PC-3 (cell line): ENCODE measurements around the gene NOCT. TPM values are rescaled to one million over a fixed set of nuclear protein-coding genes. Genes with fewer than 3 reads are reported as not detected.
A peak's percentile ranks its signal among the peaks of the same experiment; 100 is the strongest.

Experiments used
- ATAC-seq: fragments of 200-7000 bp; cut with Tn5 transposase; 2 replicates; pipeline ENCODE4 v1.9.1; 2020; ENCODE audit warnings: mild to moderate bottlenecking, moderate library complexity
- BruUV-seq: library from RNA; stranded (reverse); fragments of 400-500 nt; replicated peaks from 2 replicates; lab custom pipeline; 2021; lab: Mats Ljungman, UMichigan
- CTCF ChIA-PET: fragments of 300-600 bp; sonication (Branson Sonifier 250); formaldehyde crosslinking; loops from one replicate; lab custom pipeline; 2022; ENCODE audit warnings: antibody characterized with exemption; lab: Charles Lee
- POLR2A ChIA-PET: fragments of 300-600 bp; sonication (Branson Sonifier 250); formaldehyde crosslinking; loops from one replicate; lab custom pipeline; 2022; ENCODE audit warnings: antibody characterized with exemption; ENCODE audit not compliant: unreplicated experiment; lab: Charles Lee
- DNase-seq: peaks from one replicate; pipeline ENCODE4 v3.0.0-alpha.2; 2015
- H2AFZ ChIP-seq: fragments of 300-600 bp; sonication (generic); 2 replicates; pipeline ENCODE4 v1.6.0; 2016; ENCODE audit warnings: antibody characterized with exemption, low read length
- H3F3A ChIP-seq: fragments of 300-600 bp; sonication (generic); one replicate; pipeline ENCODE4 v1.6.0; 2017; ENCODE audit warnings: antibody characterized with exemption, low read length, control low read depth, mild to moderate bottlenecking; ENCODE audit not compliant: unreplicated experiment
- H3K27ac ChIP-seq: fragments of 300-600 bp; sonication (generic); 2 replicates; pipeline ENCODE4 v1.5.1; 2016; ENCODE audit warnings: mild to moderate bottlenecking, low read length
- H3K27me3 ChIP-seq: fragments of 300-600 bp; sonication (generic); 2 replicates; pipeline ENCODE4 v1.6.1; 2016; ENCODE audit warnings: low read length, mixed read lengths
- H3K36me3 ChIP-seq: fragments of 300-600 bp; sonication (generic); 2 replicates; pipeline ENCODE4 v1.6.1; 2016; ENCODE audit warnings: low read depth, mixed run types, low read length, mixed read lengths
- H3K4me1 ChIP-seq: fragments of 300-600 bp; sonication (generic); 2 replicates; pipeline ENCODE4 v1.5.1; 2016; ENCODE audit warnings: low read length; ENCODE audit not compliant: insufficient read depth
- H3K4me2 ChIP-seq: fragments of 300-600 bp; sonication (generic); 2 replicates; pipeline ENCODE4 v1.6.0; 2016; ENCODE audit warnings: low read length
- H3K4me3 ChIP-seq: fragments of 300-600 bp; sonication (generic); 2 replicates; pipeline ENCODE4 v1.5.1; 2016; ENCODE audit warnings: mild to moderate bottlenecking, low read length, mixed read lengths
- H3K79me2 ChIP-seq: fragments of 300-600 bp; sonication (generic); 2 replicates; pipeline ENCODE4 v1.6.1; 2017; ENCODE audit warnings: low read length, mixed read lengths
- H3K9ac ChIP-seq: fragments of 300-600 bp; sonication (generic); 2 replicates; pipeline ENCODE4 v1.6.0; 2016; ENCODE audit warnings: mild to moderate bottlenecking, low read length
- H3K9me2 ChIP-seq: fragments of 300-600 bp; sonication (generic); replicated peaks from 2 replicates; pipeline ENCODE4 v1.6.1; 2016; ENCODE audit warnings: mixed run types, low read length, mixed read lengths
- H3K9me3 ChIP-seq: fragments of 300-600 bp; sonication (generic); 2 replicates; pipeline ENCODE4 v1.6.1; 2016; ENCODE audit warnings: low read length, mixed read lengths
- H4K20me1 ChIP-seq: fragments of 300-600 bp; sonication (generic); 2 replicates; pipeline ENCODE4 v1.6.1; 2016; ENCODE audit warnings: low read length, mixed read lengths
- CTCF ChIP-seq: fragments of 300-600 bp; sonication (generic); conservative IDR thresholded peaks from 2 replicates; pipeline ENCODE4 v1.5.1; 2017; ENCODE audit warnings: antibody characterized with exemption, low read depth, mild to moderate bottlenecking, low read length
- EZH2 ChIP-seq: fragments of 300-600 bp; sonication (generic); IDR thresholded peaks from one replicate; pipeline ENCODE4 v1.6.1; 2017; ENCODE audit warnings: antibody characterized with exemption, mild to moderate bottlenecking, low read length; ENCODE audit not compliant: unreplicated experiment
- EZH2phosphoT487 ChIP-seq: fragments of 300-600 bp; sonication (generic); IDR thresholded peaks from 2 replicates; pipeline ENCODE4 v1.6.1; 2018; ENCODE audit warnings: mild to moderate bottlenecking, antibody characterized with exemption, low read length, borderline replicate concordance
- intact Hi-C: fragments of 100-400 bp; cut with micrococcal nuclease; formaldehyde crosslinking; loops from 2 replicates; pipeline ENCODE4 v1.9.0; 2023
- total RNA-seq: library from RNA; depleted of rRNA; stranded (reverse); fragments of >200 nt; gene quantifications from 2 replicates; pipeline ENCODE4 v1.2.3, GENCODE V29; 2014

The NOCT gene
- total RNA-seq, 1 experiment from 2014 or later = 32.7 TPM

GRCh38 chr4:139022835-139023234 is 7.3 kb downstream of the NOCT start:
- intact Hi-C loops = no loop called here
- no peaks in the 10 kb centered on the region for H3K27me3 ChIP-seq

GRCh38 chr4:139024686-139025085 is 9.1 kb downstream of the NOCT start:
- ChIA-PET CTCF (no interaction called here), POLR2A (no interaction called here)
- Histone ChIP-seq H3K27me3 (no peaks in the 10 kb centered on the region), H3K9me2 (no peaks in the 10 kb centered on the region), H3K9me3 (no peaks in the 10 kb centered on the region), H4K20me1 (peaks cover 65% of the 10 kb centered on the region), H3K79me2 (peaks cover 96% of the 10 kb centered on the region), H3K4me2 (no peak overlapping the region), H3F3A (no peaks in the 10 kb centered on the region), H3K9ac (no peak overlapping the region), H3K4me3 (no peak overlapping the region), H2AFZ (no peak overlapping the region), H3K36me3 (peaks cover 6% of the 10 kb centered on the region; the same call in 1 of the 2 replicates), H3K4me1 (peaks cover 14% of the 10 kb centered on the region), H3K27ac (no peak overlapping the region)
- DNase-seq (no peak), ATAC-seq (no peak)
- TF ChIP-seq CTCF = no peak
- TF ChIP-seq EZH2phosphoT487 = no peak
- TF ChIP-seq EZH2 = no peak
- intact Hi-C loops = no loop called here
- no TSS peak for BruUV-seq

More at GRCh38 chr4:139022835-139023234, 7.3 kb downstream of the NOCT start:
- Histone ChIP-seq H3K79me2 (peaks cover 98% of the 10 kb centered on the region), H2AFZ (no peak overlapping the region), H3K4me2 (no peak overlapping the region), H3K9me2 (no peaks in the 10 kb centered on the region), H3K4me3 (no peak overlapping the region), H3F3A (no peaks in the 10 kb centered on the region), H3K36me3 (peaks cover 10% of the 10 kb centered on the region; the same call in 1 of the 2 replicates), H3K9ac (no peak overlapping the region), H3K4me1 (peaks cover 30% of the 10 kb centered on the region), H4K20me1 (peaks cover 72% of the 10 kb centered on the region), H3K9me3 (no peaks in the 10 kb centered on the region), H3K27ac (no peak overlapping the region)
- DNase-seq (no peak), ATAC-seq (no peak)
- no TSS peak for BruUV-seq
- ChIA-PET POLR2A (no interaction called here), CTCF (no interaction called here)
- no peak for TF ChIP-seq CTCF
- TF ChIP-seq EZH2phosphoT487 = no peak
- no peak for TF ChIP-seq EZH2

- no peaks in the 10 kb centered on the region for H3K27me3 ChIP-seq
- CTCF ChIA-PET = interaction anchor here (0.6 to 0.8 kb wide), 2 partner anchors 272 to 467 kb away, joined by 3 read pairs; no protein-coding TSS in a partner anchor
- DNase-seq = peak; percentile 32
- no peak overlapping the region for H3K27ac ChIP-seq
- peaks cover 7% of the 10 kb centered on the region for H3K4me1 ChIP-seq
- H3K4me2 ChIP-seq = no peak overlapping the region
- no peaks in the 10 kb centered on the region for H3K9me2 ChIP-seq
- no TSS peak for BruUV-seq
- H3K9me3 ChIP-seq = no peaks in the 10 kb centered on the region
- peak; percentile 56 for ATAC-seq
- POLR2A ChIA-PET = no interaction called here
- H3K79me2 ChIP-seq = peaks cover 95% of the 10 kb centered on the region
- H4K20me1 ChIP-seq = peaks cover 57% of the 10 kb centered on the region
- H3K4me3 ChIP-seq = no peak overlapping the region
- H3K9ac ChIP-seq = no peak overlapping the region
- TF ChIP-seq EZH2 (no peak), EZH2phosphoT487 (no peak), CTCF (no peak)
- H3F3A ChIP-seq = no peaks in the 10 kb centered on the region
- intact Hi-C loops = no loop called here
- no peaks in the 10 kb centered on the region for H3K36me3 ChIP-seq
- H2AFZ ChIP-seq = no peak overlapping the region
These were observed 10.3 kb downstream of the NOCT start for GRCh38 chr4:139025841-139026240.
